ENCODE data around the gene KRT35.

KRT35 gene

GRCh38 chr17:41481036-41481435 lies at the start of gene KRT35:
KRT35 (minus strand) TSS chr17:41481151; CDS start chr17:41481097, 54 bp downstream.
- no peak for DNase-seq (ENCODE audit: low read depth)

- DNase-seq (ENCODE audit: low read depth) = no peak
These were observed 49.4 kb upstream of the KRT35 start for GRCh38 chr17:41530062-41531048.

- DNase-seq (ENCODE audit: low read depth) = no peak
These were observed 48.6 kb upstream of the KRT35 start for GRCh38 chr17:41529491-41529915.

- DNase-seq (ENCODE audit: low read depth) = no peak
These were observed 48.0 kb upstream of the KRT35 start for GRCh38 chr17:41528959-41529353.

DNA sequence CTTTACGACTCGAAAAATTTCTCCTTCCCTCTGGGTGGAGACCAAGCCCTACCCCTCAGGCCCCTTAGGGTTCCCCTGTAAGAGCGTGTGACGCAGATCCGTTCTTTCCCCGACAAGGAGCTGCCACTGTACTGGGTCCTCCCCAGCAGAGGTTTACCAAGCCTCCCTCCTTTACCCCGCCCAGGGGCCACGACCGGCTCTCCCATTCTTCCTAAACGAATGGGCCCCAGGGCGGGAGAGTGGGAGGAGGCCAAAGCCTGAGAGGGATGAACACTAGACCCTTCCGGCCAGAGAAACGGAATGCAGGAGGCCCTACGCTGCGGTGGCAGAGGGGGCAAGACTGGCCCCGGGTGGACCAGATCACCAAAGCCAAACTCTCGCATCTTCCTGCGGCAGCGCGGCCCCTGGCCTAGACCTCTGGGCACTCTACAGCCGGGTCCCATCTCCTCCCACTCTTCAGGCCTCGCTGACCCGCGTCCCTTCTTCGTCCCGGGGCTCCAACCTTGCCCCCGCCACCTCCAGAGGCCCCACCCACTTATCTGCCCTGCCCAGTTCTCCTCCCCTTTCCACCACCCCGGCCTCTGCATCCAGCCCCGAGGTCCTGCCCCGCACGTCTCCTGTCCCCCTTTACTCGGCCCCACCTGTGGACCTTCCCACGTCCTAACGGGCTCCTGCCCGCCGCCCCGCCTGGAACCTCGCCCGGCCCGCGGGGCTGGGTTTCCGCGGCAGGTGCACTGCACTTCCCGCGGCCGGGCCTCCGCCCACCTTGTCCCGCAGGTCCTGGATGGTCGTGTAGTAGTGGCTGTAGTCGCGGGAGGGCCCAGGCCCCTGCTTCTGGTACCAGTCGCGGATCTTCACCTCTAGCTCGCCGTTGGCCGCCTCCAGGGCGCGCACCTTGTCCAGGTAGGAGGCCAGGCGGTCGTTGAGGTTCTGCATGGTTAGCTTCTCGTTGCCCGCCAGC lies 46.4 kb upstream of the KRT35 start:
- no peak for DNase-seq (ENCODE audit: low read depth)

DNA sequence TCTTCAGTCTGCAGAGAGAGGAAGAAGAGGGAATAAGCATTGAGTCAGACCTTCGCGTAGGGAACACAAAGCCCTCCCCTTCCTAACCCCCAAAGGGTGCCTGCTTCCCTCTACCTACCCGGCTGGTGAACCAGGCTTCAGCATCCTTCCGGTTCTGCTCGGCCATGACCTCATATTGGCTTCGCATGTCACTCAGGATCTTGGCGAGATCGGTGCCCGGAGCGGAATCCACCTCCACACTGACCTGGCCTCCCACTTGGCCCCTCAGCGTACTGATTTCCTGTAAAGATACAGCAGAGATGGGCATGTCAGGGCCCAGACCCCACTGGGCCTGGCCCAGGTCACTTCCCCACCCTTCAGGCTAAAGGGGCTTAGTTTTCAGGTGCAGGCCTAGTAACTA lies 43.3 kb upstream of the KRT35 start:
- no peak for DNase-seq (ENCODE audit: low read depth)

GRCh38 chr17:41523787-41524186 lies 42.8 kb upstream of the KRT35 start:
- no peak for DNase-seq (ENCODE audit: low read depth)

- no peak for DNase-seq (ENCODE audit: low read depth)
These were observed 42.3 kb upstream of the KRT35 start for GRCh38 chr17:41523225-41523593.

DNA sequence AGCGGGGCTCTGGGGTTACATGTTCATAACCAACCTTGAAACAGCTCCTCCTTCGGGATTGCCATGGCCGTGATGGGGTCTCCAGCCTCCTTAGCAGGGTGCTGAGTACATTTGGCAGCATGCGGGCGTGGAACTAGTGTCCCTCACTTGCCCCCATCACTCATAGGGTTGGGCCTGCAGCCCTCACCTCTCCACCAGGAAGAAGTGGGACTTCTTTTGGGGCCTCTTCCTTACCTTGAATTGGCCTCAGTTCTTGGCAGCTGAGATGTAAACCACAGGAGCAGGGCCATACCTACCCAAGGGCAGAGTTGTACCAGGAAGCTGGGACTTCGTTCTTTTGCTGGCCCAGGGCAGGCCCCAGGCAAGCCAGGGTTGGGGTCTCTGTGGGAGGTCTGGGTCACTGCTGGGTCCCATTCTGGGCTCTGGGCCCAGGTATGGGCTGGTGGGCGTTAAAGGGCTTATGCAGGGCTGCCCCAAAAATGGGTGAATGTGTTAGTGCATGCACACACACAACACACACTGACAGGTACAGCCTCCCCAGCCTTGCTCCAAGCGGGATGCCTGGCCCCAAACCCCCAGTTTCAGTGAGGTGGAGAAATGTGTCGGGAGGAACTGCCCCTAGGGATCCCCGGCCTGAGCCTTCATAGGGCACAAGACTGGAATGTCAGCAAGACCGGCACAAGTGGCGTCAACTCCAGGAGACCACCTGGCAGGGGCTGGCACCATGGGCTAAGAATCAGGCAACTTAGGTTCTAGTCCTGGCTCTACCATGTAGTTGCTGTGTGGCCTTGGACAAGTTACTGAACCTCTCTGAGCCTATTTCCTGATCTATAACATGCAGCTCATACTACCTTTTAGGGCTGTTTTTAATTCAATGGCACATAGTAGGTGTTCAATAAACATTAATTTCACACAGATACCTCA lies 41.6 kb upstream of the KRT35 start:
- no peak for DNase-seq (ENCODE audit: low read depth)

DNA sequence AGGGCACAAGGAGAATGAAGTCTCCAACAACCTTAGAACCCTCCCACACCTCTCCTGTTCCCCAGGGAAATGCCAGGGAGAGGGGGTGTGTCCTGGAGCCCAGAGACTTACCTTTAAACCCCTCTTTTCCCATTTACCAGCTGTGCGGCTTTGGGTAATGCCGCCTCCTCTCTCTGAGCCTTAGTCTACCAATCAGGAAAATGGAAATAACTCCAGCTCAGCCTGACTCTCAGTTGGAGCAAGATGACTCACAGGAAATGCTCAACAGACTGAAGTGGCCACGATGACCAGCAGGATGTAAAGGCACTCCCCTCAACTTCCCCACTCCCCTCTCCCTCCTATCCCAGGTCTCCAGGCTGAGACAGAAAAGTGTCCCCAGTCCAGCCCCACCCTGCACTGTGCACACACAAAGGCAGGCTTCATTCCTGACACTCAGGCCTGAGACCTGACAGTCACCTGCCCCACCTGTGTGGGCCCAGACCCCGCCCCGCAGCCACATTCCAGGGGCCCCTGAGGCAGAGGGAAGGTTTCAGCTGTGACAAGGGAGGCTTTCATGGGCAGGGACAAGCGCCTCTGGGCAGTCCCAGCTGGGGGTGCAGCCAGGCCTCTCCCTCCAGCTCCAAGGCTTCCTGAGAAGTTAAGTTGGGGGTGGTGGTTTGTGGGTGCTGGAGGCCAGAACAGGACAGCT lies 40.8 kb upstream of the KRT35 start:
- no peak for DNase-seq (ENCODE audit: low read depth)

- DNase-seq (ENCODE audit: low read depth) = no peak
These were observed 40.0 kb upstream of the KRT35 start for GRCh38 chr17:41520821-41521521.

GRCh38 chr17:41519501-41520224 lies 38.7 kb upstream of the KRT35 start:
- DNase-seq (ENCODE audit: low read depth) = no peak

DNA sequence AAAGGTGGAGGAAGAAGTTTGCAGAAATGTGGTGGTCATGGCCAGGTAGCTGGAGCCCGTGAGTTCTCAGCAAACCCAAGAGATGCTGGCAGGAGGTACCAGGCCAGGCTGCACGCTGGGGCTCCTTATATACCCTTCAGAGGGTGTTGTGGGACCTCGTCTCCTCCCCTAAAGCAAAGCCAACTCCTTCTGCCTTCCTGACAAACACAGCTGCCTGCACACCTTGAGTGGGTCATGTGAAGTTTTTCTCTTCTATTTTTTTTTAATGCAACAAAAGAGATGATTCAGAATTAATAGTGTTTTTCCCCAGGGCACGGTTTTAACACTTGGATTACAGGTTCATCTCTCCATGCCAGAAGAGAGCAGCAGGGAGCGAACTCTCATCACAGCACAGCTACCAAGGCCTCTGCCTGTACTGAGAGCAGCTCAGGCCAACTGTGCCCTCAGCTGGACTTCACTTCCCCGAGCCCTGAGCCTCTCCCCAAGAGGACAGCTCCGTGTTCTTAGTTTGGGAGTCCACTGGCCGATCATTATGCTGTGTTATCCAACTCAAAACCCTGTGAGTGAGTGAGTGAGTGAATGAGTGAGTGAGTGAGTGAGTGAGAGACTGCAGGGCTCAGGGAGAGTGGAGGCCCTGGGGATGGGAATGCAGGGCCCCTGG lies 38.0 kb upstream of the KRT35 start, which contains the start of gene KRT15:
TSS of gene KRT15 (minus strand) at position 102 of the 661 bp plus-strand sequence. CDS start at position 39, 63 bp downstream.
- DNase-seq (ENCODE audit: low read depth) = no peak

- no peak for DNase-seq (ENCODE audit: low read depth)
These were observed 37.1 kb upstream of the KRT35 start for GRCh38 chr17:41518031-41518430.

DNA sequence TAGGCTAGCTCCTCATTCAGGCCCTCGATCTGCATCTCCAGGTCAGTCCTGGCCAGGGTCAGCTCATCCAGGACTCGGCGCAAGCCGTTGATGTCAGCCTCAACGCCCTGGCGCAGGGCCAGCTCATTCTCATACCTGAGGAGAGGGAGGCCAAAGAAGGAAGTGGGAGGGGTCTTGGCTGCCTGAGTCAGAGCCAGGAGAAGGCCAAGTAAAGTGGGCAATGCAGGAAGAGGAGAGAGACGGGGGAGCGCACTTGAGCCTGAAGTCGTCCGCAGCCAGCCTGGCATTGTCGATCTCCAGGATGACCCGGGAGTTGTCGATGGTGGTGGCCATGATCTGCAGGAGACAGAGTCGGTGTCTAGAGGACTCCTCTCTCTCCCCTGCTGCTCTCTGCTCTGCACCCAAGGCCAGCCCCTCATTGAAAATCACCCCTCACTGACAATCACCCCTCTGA lies 35.9 kb upstream of the KRT35 start:
- no peak for DNase-seq (ENCODE audit: low read depth)

DNA sequence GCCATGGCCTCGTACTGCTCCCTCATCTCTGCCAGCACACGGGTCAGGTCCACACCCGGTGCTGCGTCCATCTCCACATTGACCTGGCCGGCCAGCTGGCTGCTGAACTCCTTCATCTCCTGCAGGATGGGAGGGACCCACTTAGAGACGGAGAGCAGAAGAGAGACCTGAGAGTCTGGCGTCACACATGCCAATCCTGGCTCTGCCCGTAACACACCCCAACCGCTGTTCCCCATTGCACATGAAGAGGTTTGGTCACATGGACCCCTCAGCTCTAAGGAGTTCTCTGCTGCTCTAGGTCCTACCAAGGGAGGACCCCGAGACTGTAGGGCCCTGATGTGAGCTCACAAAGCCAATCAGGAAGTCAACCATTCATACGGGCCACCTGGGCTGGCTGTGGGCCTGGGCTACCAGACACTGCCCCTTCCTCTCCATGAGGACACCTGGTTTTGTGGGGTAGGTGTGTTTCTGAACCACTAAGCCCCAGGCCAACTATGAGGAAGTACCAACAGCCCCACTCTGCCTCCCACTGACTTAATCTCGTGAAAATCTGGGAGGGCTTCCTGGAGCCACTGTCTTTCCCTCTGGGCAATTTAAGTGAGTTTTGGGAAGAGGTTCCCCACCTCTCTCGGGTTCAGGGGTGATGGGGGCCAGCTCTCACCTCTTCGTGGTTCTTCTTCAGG lies 35.3 kb upstream of the KRT35 start:
- DNase-seq (ENCODE audit: low read depth) = no peak

- no peak for DNase-seq (ENCODE audit: low read depth)
These were observed 32.2 kb upstream of the KRT35 start for GRCh38 chr17:41513168-41513547.

DNA sequence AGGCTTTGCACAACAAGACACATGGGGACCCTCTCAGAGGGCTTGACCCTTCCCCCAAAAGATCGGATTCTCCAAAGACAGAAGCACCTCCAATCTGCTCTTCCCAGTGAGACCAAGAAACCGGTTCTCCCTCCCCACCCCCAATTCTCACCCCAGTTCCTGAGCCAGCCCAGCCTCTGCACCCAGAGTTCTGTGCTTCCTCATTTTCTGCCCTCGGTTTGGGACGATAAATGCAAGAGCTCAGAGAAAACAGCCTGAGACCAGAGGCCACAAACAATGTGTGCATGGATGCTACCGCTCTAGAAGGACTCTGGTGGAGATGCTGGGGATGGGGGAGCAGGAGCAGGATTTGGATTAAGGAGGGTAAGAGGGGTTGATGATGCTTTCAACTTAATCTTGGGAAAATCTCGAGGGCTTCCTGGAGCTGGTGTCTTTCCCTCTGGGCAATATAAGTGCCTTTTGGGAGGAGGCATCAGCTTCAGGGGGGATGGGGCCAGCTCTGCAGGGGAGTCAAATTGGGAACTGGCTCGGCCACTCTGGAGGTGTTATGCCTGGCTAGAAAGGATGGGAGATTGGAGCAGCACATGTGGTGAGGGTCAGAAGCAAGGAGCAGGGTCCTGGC lies 31.7 kb upstream of the KRT35 start:
- no peak for DNase-seq (ENCODE audit: low read depth)
